NCI-H2227 (cell line): ENCODE results near the gene NELFB.

ENCODE experiments used
- DNase-seq: peaks from one replicate; lab custom pipeline; 2025; ENCODE audit not compliant: unreplicated experiment; lab: John Stamatoyannopoulos, UW

Gene NELFB

GRCh38 chr9:137223078-137223970 is 31.8 kb upstream of the NELFB start:
- DNase-seq = peak; percentile 95

DNA sequence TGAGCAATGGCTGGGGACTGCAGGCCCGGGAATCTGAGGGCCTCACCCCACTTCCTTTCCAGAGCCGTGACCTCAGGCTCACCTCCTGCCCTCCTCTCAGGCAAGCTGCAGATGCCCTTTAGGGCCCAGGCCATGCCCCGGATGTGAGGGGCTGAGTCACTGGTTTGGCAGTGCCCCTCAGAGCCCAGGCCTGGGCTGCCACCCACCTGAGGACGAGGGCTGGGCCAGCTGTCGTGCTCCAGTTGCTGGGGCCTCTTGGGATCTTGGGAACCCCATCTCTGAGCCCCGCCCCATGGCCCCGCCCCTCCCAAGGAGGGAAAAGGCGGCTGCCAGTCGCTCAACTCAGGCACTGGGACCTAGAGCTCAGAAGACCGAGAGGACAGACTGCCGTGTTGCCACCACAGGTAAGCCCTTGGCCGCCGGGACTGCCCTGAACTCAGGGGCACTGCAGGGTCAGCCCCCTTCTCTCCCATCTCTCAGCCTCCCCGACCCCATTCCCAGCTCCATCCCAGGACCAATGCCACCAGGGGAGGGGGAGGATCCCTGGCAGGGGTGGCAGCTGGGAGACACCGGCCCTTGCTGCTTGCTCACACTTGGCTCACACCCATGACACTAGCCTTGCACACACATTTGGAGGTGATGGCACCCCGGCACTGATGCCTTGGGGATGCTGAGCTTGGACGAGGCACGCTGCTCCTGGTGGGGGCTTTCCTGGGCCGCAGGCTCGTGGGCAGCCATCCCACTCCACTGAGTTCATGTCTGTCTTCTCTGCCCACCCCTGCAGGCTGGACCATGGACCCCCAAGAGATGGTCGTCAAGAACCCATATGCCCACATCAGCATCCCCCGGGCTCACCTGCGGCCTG is 30.1 kb upstream of the NELFB start, which contains the start of gene CYSRT1:
CYSRT1 (plus strand) TSS at position 345 of the 865 bp plus-strand sequence; CDS start at position 793, 448 bp downstream.
- DNase-seq = no peak

GRCh38 chr9:137225699-137226331 is 29.3 kb upstream of the NELFB start:
- no peak for DNase-seq

DNA sequence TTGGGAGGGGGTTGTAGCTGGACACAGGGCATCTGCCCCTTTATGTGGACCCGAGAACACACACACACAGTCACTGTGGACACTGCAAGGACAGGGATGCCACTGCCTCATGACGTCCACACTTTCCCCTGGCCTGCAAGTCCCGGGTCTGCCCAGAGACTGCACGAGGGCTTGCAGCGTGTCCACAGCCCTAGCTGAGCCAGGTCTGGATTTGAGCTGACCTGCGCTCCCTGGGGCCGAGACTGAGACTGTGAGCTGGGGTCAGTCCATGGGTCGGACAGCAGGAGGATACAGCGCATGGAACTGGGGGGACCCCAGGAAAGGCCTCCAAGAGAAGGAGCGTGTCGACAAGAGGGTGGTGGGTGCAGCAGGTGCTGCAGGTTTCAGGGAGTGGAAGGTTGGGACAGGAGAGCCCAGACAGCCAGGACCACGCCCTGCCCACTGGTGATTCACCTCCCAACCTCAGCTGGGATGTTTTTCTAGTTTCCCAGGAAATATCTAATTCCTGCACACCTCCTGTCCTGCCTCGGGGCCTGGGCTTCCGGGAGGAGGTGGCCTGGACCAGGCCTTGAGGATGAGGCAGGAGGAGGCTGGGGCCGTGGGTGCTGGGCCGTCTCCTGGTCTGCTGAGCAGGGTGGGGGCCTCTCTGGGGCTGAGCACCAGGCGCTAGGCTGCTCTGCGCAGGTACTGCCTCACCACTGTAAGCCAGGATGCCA is 28.6 kb upstream of the NELFB start:
- no peak for DNase-seq

DNA sequence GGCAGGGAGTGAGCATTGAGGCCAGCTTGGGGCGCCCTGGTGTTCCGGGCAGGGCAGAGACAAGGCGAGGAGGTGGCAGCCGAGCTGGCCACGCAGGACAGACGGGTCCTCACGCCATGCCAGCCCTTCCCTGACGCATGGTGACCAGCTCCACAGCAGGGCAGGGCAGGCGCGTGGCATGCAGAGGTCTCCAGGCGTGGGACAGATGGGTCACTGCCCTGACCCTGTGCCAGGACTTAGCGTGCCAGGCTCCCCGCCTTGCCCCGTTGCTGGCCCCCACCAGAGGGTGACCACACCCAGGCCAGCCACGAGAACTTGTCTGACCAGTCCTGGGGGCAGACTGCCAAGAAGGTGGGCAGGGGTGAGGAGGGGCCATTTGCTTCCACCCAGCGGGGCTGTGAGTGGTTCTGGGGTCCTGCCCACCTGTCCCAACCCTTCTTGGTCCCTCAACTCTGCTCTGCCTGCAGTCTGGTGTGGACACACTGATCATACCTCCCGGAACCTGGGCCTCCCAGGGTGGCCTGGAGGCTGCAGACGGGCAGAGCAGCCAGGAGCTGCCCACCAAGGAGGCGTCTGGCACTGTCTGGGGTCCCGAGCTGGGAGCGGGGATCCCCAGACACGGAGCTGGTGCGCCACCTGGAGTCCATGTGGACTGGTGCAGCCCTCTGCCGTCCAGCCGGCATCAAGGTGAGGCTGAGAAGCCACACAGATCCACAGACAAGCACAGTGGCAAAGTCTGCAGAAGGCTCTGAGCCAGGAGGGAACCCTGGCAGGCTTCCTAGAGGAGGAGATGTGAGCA is 27.9 kb upstream of the NELFB start, which contains the start of gene RNF224:
RNF224 (plus strand) TSS at position 449 of the 799 bp plus-strand sequence. CDS start 834 bp downstream, outside the sequence.
- DNase-seq = peak; percentile 77

- DNase-seq = no peak
These were observed 27.1 kb upstream of the NELFB start for GRCh38 chr9:137227853-137228505.

DNA sequence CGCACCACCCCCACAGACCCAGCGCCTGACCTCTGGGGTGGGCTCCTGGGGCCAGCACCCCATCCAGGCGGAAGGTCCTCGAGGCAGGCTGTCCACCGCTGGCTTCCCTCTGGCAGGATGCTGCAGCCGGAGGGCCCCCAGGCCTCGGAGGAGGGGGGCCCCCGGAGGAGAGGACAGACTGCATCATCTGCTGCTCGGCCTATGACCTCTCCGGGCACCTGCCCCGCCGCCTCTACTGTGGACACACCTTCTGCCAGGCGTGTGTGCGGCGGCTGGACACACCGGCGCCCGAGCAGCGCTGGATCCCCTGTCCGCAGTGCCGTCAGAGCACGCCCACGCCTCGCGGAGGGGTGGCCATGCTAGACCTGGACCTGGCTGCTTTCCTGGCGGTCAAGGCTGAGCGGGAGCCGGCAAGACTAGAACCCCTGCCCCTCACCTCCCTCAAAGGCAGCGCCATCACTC is 26.6 kb upstream of the NELFB start:
- DNase-seq = no peak

DNA sequence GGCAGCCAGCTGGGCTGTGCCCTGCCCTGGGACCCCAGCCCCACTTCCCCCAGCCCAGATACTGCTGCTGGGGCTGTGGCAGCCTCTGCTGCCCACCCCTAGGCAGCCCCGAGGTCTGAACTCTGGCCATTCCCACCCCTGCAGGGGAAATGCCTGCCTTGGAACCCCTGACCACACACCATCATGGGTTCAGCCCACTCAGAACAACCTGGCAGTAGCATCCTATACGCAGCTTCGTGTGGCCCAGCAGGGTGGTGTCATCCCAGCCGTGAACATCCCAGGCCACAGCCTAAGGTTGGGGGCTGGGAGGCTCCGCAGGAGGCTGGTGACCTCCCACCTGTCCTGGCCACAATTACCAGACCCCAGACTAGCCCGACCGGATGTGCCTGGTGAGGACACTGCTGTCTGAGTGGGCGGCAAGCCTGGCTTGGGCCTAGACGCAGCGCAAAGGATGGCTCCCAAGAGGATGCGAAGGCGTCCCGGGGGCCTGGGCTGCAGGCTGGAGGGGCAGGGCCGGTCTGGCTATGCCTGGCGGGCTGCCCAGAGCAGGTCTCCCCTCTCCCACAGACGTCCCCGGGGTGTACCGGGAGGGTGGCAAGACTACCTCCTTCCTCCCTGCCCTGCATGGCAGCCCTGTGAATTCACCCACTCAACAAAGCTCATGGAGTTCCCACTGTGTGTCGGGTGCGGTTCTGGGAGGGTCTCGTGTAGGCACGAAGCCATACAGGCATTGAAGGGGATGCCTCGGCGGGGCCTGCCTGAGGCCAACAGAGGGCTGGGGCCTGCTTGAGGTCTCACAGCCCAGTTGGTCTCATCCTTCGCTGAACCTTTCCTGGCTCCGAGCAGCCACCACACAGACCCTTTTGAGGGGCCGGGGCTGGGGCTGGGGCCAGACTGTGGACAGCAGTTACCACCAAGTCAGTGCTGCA is 25.9 kb upstream of the NELFB start:
- DNase-seq = no peak

DNA sequence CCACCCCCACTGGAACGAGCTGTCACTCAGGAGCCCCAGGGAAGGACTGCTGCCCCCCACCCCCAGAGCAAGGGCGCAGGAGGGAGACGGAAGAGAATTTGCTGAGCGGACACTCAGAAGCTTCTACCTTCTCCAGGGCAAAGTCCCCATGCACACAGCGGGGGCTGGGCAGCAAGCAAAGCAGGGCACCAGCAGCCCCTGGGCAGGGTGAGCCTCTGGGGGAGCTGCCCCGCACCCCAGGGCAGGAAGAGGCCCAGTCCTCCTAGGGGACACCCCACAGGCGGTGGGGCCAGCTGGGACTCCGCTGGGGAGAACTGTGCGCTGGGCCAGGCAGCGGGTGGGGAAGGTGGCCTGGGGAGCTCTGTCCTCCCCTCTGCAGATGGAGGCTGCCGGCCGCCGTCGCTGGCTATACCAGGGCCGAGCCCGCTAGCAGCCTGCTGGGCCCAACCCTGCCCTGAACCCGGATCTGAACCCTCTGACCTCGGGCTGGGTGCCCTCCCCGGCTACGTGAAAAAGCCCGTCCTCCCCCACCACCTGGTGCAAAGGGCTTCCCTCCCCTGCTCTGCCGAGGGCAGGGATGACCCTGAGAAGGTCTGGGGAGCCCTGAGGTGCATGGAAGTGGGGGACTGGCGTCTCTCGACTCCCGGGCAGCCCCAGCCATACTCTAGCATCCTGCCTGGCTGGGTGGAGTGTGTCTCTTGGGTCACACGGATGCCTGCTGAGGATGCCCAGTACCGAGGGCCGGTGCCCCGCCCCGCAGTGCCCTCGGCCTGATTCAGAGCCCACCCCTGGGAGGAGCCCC is 25.0 kb upstream of the NELFB start:
- DNase-seq = no peak

GRCh38 chr9:137230705-137231371 is 24.3 kb upstream of the NELFB start, which contains the start of gene SLC34A3:
Gene SLC34A3 (plus strand): TSS chr9:137230901. CDS start chr9:137231703, 802 bp downstream.
- DNase-seq = no peak

GRCh38 chr9:137231372-137232039 is 23.6 kb upstream of the NELFB start:
- no peak for DNase-seq

DNA sequence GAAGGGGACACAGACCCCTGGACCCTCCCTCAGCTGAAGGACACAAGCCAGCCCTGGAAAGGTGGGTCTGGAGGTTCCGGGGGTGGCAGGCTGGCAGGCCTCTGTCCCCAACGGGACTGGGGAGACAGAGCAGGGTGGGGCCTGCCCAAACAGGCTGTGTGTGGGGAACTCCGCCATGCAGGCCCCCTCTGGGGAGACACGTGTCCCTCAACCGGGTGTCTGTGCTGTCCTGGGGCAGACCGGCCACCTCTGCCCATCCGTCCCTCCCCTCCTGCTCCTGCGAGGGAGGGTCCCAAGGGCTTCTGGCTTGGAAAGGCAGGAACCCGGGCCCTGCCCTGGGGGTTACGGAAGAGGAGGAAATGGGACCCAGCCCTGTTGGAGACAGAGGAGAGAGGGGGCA is 23.0 kb upstream of the NELFB start:
- no peak for DNase-seq

DNA sequence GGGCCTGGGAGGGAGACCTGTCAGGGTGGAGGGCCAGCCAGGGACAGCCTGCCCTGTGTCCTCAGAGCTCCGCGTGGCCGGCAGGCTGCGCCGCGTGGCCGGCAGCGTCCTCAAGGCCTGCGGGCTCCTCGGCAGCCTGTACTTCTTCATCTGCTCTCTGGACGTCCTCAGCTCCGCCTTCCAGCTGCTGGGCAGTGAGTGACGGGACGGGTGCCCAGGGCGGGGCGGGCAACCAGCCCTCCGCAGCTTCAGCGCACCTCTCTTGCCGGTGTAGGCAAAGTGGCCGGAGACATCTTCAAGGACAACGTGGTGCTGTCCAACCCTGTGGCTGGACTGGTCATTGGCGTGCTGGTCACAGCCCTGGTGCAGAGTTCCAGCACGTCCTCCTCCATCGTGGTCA is 22.6 kb upstream of the NELFB start:
- no peak for DNase-seq

- DNase-seq = no peak
These were observed 21.8 kb upstream of the NELFB start for GRCh38 chr9:137233143-137233980.

DNA sequence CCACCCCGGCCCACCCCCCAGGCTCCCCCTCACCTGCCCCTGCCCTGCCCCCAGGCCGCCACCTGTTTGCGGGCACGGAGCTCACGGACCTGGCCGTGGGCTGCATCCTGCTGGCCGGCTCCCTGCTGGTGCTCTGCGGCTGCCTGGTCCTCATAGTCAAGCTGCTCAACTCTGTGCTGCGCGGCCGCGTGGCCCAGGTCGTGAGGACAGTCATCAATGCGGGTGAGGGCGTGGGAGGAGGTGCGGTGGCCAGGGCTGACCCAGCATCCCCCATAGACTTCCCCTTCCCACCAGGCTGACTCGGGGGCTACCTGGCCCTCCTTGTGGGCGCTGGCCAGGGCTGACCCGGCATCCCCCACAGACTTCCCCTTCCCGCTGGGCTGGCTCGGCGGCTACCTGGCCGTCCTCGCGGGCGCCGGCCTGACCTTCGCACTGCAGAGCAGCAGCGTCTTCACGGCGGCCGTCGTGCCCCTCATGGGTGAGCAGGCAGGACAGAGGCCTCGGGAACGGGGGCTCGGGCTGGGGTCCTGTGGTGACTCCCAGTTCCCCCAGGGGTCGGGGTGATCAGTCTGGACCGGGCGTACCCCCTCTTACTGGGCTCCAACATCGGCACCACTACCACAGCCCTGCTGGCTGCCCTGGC is 21.0 kb upstream of the NELFB start:
- no peak for DNase-seq
